WI38 (cell line): Measurements from ENCODE around the gene CAVIN1.
"Not testable (repeated sequence)": the region's sequence is repeated elsewhere in the genome, so short reads cannot be mapped to it uniquely, and the experiment has no call there.

Source experiments
- H3K4me3 ChIP-seq: 2 replicates; pipeline ENCODE4 v1.5.1; 2011; ENCODE audit warnings: low read depth, mild to moderate bottlenecking, control low read depth, low read length
- TF ChIP-seq, protein P1 (sequence below): IDR thresholded peaks from 2 replicates; pipeline ENCODE4 v1.5.1; 2012; ENCODE audit warnings: low read depth, mild to moderate bottlenecking, control low read depth, low read length

Gene CAVIN1

DNA sequence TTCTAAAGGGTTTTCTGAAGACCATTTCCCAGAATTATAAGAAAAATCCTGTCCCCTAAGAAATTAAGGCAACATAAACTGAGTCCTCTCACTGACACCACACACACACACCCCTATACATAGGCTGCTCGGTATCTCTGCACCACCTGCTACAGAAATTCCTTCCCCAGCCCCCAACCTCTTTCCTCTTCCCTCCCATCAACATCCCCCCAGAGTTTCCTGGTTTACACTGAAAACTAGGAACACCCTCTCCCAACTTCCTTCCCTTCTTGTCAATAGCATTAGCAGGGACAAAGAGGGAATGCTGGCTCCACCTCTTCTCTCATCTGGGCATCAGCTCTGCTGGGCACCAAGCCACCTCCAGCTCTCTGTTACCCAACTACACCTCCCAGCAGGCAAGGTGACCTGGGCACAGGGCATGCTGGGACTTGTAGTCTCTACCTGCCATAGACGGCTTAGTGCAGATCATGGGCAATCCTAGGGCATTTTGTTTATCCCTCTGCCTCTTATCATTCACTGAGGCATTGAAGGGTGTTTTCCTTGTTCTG lies 15.7 kb downstream of the CAVIN1 start:
- TF ChIP-seq, protein P1, sequence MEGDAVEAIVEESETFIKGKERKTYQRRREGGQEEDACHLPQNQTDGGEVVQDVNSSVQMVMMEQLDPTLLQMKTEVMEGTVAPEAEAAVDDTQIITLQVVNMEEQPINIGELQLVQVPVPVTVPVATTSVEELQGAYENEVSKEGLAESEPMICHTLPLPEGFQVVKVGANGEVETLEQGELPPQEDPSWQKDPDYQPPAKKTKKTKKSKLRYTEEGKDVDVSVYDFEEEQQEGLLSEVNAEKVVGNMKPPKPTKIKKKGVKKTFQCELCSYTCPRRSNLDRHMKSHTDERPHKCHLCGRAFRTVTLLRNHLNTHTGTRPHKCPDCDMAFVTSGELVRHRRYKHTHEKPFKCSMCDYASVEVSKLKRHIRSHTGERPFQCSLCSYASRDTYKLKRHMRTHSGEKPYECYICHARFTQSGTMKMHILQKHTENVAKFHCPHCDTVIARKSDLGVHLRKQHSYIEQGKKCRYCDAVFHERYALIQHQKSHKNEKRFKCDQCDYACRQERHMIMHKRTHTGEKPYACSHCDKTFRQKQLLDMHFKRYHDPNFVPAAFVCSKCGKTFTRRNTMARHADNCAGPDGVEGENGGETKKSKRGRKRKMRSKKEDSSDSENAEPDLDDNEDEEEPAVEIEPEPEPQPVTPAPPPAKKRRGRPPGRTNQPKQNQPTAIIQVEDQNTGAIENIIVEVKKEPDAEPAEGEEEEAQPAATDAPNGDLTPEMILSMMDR: no peak
- H3K4me3 ChIP-seq: no peak overlapping the region

DNA sequence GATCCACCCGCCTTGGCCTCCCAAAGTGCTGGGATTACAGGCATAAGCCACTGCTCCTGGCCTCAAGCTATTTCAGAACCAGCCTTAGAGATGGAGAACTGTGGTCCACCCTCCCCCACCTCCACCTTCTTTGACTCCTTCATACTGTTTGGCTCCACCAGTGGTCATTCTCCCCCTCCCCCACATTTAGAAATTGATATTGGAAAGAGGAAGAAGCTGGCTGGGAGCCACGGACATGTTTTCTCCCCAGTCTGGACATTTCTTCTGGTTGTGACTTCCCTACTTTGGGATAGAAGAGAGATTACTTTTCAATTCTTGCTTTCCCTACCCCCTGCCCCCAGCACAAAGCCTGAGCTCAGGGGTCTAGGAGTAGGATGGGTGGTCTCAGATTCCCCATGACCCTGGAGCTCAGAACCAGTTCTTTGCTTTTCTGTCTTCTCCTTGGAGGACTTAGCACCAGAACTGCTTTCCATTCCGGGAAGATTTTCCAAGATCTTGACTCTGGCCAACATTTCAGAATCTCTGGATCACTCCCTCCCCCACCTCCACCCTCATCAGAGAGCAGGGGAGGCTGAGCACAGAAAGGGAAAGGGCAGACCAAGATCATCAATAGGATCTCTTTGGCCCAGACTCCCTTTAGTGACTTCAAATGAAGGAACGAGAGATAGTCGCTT lies 16.3 kb downstream of the CAVIN1 start:
- TF ChIP-seq, protein P1: no peak
- no peak overlapping the region for H3K4me3 ChIP-seq

DNA sequence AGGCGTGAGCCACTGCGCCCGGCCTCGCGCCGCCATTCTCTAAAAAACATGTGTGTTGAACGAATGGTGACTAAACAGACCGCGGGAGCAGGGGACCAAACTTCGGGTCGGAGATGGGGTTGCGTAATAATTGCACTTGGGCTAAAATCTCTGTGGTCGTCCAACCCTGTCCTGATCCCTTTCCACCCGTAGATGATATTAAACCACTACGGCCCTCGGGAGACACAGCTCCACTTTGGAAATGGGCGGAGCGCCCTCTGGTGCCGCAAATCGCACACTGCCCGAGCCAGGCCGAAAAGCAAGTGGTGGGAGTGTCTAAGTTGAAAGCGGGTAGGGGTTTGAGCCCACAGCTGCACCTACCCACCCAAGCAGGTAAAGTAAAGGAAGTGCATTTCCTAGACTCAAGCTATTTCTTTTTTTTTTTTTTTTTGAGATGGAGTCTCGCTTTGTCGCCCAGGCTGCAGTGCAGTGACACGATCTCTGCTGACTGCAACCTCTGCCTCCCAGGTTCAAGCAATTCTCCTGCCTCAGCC lies 17.0 kb downstream of the CAVIN1 start:
- H3K4me3 ChIP-seq: no peak overlapping the region
- TF ChIP-seq, protein P1: peak; percentile 48

DNA sequence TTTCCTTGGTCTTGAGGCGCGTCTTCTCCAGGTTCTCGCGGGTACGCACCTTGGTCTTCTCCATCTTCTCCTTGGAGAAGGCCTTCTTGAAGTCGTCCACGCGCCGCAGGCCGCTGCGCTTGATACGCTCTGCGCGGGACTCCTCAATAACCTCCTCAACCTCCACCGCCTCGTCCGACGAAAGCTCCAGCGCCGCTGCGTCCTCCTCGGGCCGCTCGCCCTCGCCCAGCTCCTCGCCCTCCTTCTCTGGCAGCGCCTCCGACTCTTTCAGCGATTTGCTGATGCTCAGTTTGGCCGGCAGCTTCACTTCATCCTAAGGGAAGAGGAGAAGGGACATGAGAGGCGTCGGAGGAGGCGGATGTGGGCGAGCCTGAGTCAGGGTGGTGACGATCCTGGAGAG lies 18.0 kb downstream of the CAVIN1 start:
- no peak overlapping the region for H3K4me3 ChIP-seq
- TF ChIP-seq, protein P1: no peak

DNA sequence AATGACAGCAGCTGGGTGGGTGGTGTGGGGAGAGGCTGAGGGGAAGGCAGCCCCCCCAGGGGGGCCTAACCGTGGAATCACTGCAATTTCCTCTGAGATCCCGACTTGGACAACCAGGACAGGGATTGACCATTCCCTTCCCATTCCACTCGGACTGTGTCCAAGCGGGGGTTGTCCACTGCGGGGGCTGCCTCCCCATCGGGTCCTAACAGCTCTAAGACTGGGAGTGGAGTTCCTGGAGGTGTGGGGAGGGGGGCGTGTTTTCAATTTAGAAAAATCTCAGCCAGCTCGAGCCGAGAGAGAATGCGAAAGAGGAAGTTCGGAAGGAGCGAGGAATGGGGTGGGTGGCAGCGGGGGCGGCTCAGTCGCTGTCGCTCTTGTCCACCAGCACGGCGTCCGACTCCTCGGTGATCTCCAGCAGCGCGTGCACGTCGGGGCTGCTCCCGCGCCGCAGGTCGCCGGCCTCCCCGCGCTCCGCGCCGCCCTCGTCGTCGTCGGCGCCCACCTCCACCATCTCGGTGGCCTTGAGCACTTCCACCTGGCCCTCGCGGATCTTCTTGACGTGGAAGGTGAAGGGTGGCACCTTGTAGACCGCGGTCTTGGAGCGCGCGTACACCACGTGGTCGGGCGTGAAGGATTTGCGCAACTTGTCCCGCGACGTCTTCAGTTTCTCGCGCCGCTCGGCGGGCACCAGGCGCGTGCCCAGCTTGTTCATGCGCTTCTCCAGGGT lies 18.6 kb downstream of the CAVIN1 start:
- TF ChIP-seq, protein P1: no peak
- no peak overlapping the region for H3K4me3 ChIP-seq

DNA sequence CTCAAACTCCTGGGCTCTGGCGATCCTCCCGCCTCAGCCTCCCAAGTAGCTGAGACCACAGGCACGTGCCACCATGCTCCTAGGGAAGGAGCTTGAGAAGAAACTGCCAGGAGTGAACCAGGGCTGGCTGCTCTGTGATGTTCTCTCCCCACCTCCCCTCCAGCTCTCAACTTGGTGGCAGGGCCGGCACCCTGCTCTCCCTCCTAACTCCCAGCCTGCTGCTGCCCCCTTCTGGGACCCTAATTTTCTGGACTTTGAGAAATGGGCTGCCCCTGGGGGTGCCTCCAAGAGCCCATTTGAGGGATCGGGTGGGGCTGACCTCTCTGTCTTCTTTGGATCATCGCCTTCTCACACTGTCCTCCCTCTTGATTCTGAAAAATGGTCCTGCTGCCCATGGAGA lies 19.9 kb downstream of the CAVIN1 start:
- TF ChIP-seq, protein P1: no peak
- no peak overlapping the region for H3K4me3 ChIP-seq

DNA sequence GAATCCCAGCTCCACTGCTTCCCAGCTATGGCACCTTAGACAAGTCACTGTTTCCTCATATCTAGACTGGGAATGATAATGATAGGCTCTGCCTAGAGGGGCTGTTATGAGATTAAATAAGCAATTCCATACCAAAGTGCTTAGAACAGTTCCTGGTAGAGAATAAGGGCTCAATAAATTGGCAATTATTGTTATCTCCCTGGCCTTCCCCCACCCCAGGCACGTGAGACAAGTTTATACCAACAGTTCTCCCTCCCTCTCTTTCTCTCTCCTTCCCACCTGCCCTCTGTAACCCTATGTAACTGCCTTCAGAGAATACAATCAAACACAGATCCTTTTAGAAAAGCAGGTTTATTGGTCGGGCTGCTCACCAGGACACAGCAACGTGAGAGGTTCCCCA lies 20.9 kb downstream of the CAVIN1 start:
- TF ChIP-seq, protein P1: no peak
- no peak overlapping the region for H3K4me3 ChIP-seq

DNA sequence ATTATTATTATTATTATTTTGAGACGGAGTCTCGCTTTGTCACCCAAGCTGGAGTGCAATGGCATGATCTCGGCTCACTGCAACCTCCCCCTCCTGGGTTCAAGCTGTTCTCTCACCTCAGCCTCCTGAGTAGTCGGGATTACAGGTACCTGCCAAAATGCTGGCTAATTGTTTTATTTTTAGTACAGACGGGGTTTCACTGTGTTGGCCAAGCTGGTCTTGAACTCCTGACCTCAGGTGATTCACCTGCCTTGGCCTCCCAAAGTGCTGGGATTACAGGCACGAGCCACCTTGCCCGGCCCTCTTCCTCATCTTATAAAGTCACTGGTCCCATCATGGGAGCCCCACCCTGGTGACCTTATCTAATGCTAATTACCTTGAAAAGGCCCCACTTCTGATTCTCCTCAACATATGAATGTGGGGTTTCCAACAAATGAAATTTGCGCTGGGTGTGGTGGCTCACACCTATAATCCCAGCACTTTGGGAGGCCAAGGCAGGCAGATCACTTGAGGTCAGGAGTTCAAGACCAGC lies 22.1 kb downstream of the CAVIN1 start:
- H3K4me3 ChIP-seq: not testable (repeated sequence)
